Dedifferentiated amniotic fluid mesenchymal stem cell (primary cell): ENCODE results near the gene SH3BP1.

Experiments used
- DNase-seq: peaks from one replicate; pipeline ENCODE4 v3.0.0-alpha.2; 2016; ENCODE audit errors: extremely low spot score

SH3BP1 gene

DNA sequence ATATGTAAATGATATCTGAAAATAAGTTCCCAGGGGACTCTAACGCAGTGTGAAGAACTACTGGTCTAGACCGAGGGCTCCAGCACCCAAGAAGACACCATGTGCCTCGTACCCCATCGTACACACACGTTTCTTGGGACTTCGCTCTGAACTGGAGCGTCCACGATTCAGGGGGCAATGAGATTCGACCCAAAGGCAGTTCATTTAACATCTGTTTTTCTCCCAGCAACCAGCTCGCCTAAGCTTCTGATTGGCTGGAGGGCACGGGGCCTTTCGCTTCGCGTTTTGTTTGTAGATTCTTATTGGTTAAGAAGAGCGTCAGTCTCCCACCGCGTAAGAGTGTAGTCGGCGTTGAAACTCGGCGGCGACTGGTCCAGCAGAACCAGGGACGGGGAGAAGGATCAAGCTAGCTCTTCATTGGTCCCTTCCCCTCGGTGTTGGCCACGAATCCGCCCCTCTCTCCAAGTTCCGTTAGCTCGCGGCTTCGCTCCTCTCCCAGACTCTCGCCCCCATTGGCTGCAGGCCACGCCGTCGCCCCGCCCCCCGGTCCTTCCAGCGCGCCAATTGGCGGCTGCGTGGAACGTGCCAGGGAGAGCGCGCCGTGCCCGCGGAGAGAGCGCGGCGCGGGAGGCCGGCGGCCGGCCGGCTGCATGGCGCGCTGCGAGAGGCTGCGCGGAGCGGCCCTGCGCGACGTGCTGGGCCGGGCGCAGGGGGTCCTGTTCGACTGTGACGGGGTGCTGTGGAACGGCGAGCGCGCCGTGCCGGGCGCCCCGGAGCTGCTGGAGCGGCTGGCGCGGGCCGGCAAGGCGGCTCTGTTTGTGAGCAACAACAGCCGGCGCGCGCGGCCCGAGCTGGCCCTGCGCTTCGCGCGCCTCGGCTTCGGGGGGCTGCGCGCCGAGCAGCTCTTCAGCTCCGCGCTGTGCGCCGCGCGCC, 18.9 kb downstream of the SH3BP1 start, which contains the start of gene PDXP:
Gene PDXP (plus strand): TSS at position 591 of the 933 bp plus-strand sequence. CDS start 60 bp downstream, at position 651.
- peak; percentile 100 for DNase-seq

DNA sequence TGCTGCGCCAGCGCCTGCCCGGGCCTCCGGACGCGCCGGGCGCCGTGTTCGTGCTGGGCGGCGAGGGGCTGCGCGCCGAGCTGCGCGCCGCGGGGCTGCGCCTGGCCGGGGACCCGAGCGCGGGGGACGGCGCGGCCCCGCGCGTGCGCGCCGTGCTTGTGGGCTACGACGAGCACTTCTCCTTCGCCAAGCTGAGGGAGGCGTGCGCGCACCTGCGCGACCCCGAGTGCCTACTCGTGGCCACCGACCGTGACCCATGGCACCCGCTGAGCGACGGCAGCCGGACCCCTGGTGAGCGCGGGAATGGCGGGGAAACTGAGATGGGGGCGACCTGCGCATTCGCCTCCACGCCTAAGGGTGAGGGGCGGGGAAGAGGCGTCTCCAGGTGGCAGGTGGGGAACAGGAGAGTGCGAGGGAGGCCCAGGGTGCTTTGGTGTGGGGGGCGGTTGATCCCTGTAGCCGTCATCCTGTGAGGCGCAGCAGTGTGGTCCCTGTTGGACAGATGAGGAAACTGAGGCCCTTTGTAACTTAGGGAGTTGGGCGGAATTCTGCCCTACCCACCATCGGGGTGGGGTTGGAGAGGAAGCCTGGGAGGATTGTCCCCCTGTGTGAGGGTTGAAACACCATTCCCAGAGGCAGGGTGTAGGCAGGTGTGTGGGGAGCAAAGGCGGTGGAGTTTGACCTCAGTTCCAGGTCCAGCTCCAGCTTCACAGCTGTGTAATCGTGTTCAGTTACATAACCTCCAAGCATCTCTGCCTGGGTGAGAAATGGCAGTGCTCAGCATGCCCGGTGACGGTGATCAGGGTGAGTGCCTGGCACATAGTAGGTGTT, 19.8 kb downstream of the SH3BP1 start:
- DNase-seq, result no peak

DNA sequence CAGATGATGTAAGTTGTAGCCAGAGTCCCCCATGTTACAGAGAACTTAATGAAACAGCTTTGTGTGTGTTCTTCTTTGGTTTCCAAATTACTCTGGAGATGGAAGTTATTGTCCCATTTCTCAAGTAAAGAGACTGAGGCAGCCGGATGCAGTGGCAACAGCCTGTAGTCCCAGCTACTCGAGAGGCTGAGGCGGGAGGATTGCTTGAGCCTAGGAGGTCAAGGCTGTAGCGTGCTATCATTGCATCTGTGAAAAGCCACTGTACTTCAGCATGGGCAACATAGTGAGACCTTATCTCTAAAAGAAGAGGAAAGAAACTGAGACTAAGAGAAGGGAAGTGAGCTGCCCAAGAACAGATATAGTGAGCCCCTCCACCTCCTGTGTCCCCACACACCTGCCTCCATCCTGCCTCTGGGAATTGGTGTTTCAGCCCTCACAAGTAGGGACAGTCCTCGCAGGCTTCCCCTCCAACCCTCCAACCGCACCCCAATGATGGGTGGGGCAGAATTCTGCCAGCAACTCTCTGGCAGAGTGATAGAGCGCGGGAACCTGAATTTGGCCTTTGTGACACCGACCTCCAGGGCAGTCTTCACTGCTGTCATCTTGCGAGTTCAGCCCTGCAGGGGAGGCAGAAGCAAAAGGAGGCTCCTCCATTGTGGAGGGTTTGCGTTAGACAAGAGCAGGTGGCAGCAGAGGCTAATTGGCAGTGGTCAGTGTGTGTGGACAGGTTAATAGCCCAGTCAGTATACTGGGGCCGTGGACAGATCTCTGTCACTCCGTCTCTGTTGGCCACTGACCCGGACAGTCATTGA, 20.6 kb downstream of the SH3BP1 start:
- DNase-seq, result no peak

DNA sequence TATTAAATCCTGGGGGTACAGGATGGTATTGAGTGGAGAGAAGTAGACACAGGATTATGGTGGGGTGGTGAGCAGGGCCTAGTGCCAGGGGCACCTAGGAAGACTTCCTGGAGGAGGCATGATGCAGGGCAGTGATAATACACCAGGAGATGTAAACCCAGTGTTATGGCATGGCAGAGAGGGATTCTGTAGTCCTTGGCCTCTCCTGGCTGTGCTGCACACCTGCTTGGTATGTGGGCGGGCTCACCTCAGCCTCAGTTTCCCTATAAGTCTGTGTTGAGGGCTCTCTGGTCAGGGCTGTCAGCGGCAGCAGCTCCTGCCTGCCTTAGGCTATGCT, 21.2 kb downstream of the SH3BP1 start:
- DNase-seq, result no peak

DNA sequence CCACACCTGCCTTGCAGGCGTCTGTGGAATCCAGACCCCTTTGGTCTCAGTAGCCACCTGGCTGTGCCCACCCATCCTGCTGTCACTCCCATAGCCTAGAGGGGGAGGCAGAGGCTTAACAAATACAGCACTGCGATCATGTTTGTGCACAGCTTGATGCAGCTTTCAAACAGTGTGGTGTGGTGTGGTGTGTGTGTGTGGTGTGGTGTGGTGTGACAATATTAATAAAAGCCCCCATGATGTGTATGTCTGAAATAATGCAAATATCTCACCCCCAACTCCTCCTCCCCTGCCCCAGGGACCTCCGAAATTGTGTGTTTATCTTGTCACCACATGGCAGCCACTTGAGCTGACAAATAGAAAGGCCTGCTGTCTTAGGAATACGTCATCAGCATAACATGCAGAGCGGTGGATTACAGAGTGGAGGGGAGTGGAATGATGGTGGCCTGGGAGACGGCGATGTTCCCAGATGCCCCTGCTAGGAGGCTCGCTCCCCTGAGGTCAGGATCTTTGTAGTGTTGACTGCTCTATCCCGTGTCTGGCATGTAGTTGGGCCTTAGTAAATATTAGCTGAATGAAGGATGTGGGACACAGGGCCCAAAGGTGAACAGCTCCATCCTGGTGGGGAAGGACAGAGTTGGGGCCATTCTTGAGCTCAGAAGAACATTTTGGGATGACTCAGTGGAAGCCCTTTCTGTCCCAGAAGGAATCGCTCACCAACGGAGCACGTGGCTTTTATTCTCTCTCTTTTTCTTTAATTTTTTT, 21.9 kb downstream of the SH3BP1 start:
- DNase-seq, result peak; percentile 65

DNA sequence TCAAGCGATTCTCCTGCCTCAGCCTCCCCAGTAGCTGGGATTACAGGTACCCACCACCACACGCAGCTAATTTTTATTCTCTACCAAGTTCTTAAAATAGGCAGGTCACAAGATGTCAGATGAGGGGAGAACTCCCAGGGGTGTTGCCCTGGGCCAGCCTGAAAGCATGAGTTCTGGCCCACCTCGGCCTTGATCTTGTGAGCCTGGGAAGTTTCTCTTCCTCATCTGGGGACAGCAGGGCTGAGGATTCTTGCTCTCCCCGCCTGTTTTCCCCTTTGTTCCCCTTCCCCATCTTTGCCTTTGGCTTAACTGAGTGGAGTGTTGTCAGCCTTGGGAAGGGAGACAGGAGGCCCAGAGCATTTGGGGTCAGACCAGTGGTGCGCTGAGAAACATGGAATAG, 22.6 kb downstream of the SH3BP1 start:
- DNase-seq, result no peak

DNA sequence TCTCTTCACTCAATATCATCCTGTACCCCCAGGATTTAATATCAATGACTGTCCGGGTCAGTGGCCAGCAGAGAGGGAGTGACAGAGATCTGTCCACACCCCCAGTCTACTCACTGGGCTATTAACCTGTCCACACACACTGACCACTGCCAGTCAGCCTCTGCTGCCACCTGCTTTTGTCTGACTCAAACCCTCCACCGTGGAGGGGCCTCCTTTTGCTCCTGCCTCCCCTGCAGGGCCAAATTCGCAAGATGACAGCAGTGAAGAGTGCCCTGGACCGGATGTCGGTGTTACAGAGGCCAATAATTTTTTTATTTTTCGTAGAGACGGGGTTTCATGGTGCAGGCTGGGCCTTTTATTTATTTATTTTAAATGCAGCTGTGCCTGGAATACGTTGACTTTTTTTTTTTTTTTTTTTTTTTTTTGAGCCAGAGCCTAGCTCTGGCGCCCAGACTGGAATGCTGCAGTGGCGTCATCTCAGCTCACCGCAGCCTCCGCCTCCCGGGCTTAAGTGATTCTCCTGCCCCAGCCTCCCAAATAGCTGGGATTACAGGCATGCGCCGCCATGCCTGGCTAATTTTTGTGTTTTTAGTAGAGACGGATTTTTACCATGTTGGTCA, 24.2 kb downstream of the SH3BP1 start:
- DNase-seq, result no peak

DNA sequence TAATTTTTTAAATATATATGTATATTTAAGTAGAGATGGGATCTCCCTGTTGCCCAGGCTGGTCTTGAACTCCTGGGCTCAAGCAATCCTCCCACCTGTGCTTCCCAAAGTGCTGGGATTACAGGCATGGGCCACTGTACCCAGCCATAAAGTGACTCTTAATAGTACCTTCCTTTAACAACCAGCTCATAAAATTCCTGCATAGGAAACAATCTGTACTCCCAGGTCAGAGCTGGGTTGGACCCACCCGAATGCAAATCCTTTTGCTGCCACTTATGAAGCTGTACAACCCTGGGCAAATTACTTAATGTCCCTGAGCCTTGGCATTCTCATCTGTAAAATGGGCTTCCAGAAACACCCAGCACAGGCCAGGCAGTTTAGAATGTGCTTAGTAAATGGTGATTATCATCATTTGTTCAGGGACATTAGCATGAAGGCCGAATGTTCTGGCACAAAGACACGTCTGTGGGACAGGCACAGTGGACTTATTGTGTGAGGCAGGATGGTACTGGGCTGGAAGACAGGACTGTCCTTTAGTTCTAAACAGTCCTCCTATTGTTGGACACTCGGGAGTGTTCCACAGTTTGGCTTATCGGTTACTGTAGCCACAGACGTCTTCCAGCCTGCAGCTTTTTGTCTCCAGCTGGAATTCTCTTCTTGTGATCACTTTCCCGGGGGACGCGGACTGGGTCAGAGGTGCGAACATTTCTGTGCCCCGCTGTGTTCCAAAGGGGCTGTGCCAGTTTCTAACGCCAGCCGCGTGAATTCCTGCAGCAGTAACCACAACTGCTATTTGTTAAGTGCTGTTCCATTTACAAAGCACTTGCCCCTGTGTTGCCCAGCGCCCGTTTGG, 25.0 kb downstream of the SH3BP1 start:
- no peak for DNase-seq

DNA sequence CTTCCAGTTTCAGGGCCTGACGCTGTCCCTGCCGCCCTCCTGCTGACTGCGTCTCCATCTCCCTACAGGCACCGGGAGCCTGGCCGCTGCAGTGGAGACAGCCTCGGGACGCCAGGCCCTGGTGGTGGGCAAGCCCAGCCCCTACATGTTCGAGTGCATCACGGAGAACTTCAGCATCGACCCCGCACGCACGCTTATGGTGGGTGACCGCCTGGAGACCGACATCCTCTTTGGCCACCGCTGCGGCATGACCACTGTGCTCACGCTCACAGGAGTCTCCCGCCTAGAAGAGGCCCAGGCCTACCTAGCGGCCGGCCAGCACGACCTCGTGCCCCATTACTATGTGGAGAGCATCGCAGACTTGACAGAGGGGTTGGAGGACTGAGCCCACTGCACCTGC, 26.0 kb downstream of the SH3BP1 start:
- DNase-seq, result no peak

DNA sequence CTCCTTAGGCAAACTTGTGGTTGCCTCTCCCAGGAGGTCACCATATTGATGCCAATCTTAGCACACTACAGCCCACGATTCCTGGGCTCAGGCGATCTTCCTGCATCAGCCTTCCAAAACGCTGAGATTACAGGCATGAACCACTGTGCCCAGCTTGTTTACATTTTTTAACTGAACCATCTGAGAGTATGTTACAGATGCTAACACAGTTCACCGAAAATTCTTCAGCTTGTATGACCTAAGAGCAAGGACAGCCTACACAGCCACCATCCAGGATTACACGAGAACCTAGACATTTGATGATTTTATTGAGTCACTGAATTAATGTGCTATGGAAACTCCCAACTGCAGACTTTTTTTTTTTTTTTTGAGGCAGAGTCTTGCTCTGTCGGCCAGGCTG, 30.1 kb downstream of the SH3BP1 start:
- DNase-seq, result peak; percentile 88

DNA sequence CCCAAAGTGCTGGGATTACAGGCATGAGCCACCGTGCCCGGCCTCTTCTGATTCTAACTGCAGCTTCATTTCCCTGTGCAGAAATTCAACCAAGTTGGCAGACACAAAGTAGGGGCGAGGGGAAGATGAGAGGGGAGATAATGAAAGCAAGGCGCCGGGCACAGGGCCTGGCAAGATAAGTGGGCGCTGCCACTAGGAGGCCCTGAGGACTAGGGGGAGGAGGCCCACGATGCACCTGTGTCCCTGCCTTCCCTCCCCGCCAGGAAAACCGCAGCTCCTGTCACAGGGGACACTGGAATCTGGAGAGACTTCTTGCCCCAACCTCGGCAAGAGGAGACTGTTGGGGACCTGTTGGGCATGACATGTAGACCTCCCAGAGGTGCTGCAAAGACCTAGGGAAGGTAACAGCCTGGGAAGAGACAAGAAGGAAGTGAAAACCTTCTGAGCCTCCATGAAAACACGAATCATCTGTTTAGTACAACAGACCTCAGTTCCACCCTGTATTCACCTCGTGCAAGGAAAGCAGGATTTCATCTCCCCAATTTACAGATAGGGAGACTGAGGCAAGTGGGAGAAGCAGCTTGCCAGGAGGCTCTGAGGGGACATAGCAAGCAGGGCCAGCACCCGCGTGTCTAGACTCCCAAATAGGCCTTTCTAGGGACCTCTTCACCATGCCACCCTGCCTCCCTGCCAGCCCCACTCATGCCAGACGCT, 32.9 kb downstream of the SH3BP1 start:
- DNase-seq, result no peak

DNA sequence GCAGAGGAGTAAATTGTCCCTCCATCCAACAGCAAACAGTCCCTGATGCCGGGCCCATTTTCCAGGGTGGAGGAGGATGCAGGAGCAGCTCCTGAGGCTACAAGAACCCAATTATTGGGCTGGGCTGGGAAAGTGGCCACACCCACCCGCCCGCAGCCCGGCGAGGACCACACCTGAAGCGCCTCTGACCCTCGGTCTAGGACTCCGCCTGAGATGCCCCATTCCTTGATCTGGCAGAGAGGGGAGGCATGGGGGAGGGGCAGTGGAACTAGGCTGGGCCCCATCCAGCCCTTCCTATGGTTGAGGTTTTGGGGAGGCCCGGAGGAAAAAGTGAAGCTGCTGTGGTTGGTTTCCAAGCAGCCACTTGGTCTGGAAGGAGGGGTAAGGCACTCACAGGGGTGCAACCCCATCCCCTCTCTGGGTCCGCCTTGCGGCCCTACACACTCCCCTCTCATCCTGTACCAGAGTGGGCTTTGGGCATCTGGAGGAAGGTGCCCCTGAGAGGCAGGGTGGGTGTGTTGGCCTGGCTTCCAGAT, 33.5 kb downstream of the SH3BP1 start:
- no peak for DNase-seq

DNA sequence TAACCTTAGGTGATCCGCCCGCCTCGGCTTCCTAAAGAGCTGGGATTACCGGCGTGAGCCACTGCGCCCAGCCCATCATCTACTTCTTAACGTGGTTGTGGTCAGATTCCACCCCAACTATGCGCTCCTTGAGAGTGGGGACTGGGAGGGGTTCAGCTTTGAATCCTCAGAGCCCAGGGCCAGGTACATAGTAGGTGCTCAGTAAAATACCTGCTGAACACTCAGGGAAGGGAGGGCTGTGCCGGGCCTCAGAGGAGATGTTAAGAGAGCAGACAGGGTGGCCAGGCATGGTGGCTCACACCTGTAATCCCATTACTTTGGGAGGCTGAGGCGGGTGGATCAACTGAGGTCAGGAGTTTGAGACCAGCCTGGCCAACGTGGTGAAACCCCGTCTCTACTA, 34.8 kb downstream of the SH3BP1 start:
- no peak for DNase-seq

DNA sequence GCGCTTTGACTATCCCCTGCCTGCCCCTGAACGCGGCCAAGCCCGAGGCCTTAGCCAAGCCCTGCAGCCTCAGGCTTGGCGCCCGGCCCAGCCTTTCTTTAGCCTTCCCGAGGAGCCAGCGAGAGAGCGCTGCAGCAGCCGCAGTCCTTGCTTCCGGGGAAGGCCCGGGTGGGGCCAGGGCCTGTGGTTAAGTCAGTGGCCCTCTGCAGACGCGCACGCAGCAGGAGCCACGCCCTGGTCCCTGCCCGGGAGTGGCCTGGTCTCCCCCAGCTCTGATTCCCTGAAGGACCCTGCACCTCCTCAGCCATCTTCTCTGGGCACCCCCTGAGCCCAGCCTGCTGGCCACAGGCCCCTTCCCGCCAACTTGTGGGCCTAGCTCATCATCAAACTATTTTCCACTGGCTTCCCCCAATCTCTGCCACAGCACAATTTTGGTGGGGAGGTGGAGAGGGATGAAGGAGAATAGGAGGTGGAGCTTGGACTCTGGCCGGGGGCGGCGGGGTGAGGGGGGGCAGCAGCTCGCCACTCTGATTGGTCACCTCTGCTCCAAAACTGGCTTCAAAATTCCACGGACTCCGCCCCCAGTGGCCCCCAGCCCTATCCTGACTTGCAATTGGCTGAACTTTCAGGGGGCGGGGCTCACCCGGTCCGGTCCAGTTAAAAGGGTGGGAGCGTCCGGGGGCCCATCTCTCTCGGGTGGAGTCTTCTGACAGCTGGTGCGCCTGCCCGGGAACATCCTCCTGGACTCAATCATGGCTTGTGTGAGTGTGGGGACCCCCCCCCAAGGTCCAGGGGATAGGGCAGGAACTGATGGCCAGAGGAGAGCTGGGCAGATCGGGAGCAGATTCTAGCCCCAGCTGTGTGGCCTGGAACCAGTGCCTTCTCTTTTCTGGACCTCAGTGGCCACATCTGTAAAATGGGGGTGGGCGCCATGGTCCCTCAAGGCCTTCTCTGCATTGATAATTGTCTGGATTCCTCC, 35.8 kb downstream of the SH3BP1 start, which contains the start of gene LGALS1:
Gene LGALS1 (plus strand): TSS at position 686 of the 979 bp plus-strand sequence. CDS start 67 bp downstream, at position 753.
- peak; percentile 98 for DNase-seq

DNA sequence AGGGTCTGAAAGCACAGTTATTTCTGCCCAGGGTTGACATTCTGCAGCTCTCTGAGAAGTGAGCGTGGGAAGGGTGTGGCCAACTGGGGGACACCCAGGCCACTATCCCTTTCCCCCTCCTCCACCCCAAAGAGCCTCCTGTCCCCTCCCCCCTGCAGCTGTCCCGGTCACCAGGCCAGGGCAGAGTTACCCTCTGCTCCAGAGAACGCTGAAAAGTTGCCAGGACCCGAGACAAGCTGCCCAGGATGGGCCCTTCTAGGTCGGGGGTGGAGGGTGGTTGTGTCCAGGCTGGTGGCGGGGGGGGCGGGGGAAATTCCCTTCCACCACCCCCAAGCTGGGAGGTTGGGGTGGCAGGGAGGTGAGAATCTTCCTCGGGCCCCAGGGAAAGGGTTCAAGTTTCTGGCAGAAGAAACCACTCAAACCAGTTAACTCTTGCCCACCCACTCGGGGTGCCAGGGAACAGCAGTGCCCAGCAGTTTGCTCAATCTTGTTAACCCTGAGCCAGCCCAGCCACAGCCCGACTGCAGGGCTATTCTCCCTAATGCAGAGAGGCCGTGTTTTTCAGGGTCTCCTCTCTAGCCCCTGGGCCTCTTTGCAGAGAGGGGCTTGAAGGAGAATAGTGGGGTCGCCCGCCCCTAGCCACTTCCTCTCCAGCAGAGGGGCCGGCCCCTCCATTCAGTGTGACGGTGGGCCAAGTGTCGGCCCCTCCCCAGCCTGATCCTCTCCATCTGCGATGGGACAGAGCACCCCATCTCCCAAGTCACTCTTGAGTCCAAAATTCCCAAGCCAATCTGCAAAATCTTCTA, 36.7 kb downstream of the SH3BP1 start:
- no peak for DNase-seq

DNA sequence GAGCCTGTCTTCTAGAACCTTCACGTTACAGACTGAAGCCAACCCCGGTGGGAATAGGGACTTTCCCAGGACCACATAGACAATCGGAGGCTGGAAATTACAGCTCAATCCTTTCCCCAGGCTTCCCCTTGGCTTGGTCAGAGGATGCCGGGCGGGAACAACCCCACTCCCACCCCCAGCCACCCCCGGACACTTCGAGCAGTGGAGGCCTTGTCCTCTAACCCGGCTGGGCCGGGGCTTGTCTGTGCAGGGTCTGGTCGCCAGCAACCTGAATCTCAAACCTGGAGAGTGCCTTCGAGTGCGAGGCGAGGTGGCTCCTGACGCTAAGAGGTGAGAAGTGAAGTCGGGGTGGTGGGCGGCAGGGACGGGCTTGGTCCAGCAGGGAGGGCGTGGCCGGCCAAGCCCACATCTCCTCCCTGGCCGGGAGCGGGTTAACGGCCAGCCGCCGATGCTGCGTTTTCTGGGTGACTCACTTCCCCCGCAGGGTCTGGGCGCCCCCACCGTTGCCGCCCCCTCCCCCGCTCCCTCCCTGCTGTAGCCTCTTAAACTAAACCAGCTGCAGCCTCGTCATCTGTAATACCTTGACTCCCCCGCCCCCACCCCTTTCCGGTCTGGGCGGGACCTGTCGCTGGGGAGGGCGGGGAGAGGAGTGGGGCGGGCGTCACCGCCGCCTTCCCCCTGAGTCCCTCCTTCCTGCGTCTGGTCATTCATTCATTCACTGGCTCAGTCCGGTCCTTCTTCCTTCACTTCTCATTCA, 37.4 kb downstream of the SH3BP1 start:
- DNase-seq, result peak; percentile 95
